ENCODE measurements around the gene TBC1D1. TPM values are rescaled to one million over a fixed set of nuclear protein-coding genes. Genes with fewer than 3 reads are reported as not detected.

TBC1D1 gene
- total and polyA plus RNA-seq, 2 experiments from 2014 or later, result 53.9 to 151 TPM

- DNase-seq (ENCODE audit: low spot score) (no peak), ATAC-seq (no peak)
- Histone ChIP-seq H3F3A (replicated peaks; ENCODE audit: low read depth) (no peaks in the 10 kb centered on the region), H3K4me1 (ENCODE audit: insufficient read depth) (no peaks in the 10 kb centered on the region), H3K36me3 (ENCODE audit: insufficient read depth) (peaks cover 5% of the 10 kb centered on the region; the same call in 1 of the 2 replicates), H3K79me2 (replicated peaks; ENCODE audit: insufficient read depth) (no peaks in the 10 kb centered on the region), H2AFZ (no peak overlapping the region), H3K27ac (ENCODE audit: low read depth) (no peak overlapping the region), H3K4me3 (no peak overlapping the region), H3K27me3 (ENCODE audit: insufficient read depth) (no peaks in the 10 kb centered on the region), H4K20me1 (replicated peaks; ENCODE audit: insufficient read depth) (no peaks in the 10 kb centered on the region), H3K4me2 (no peak overlapping the region), H3K9me2 (ENCODE audit: insufficient read depth) (no peaks in the 10 kb centered on the region)
- peaks cover 39% of the 10 kb centered on the region for H3K36me3 Mint-ChIP-seq (ENCODE audit: low read depth)
- no peaks in the 10 kb centered on the region for H3K4me1 Mint-ChIP-seq
- no peak overlapping the region for H3K27ac Mint-ChIP-seq
- no peaks in the 10 kb centered on the region for H3K9me3 Mint-ChIP-seq
- H3K27me3 Mint-ChIP-seq (ENCODE audit: insufficient read depth, low read depth, poor library complexity), result peaks cover 5% of the 10 kb centered on the region
- no peak for TF ChIP-seq NANOG (IDR thresholded peaks at IDR 0.05; ENCODE audit: borderline replicate concordance)
- TF ChIP-seq CTCF (conservative IDR thresholded peaks at IDR 0.05; ENCODE audit: low read depth in 2 of 2), result no peak
- TF ChIP-seq, protein P1, sequence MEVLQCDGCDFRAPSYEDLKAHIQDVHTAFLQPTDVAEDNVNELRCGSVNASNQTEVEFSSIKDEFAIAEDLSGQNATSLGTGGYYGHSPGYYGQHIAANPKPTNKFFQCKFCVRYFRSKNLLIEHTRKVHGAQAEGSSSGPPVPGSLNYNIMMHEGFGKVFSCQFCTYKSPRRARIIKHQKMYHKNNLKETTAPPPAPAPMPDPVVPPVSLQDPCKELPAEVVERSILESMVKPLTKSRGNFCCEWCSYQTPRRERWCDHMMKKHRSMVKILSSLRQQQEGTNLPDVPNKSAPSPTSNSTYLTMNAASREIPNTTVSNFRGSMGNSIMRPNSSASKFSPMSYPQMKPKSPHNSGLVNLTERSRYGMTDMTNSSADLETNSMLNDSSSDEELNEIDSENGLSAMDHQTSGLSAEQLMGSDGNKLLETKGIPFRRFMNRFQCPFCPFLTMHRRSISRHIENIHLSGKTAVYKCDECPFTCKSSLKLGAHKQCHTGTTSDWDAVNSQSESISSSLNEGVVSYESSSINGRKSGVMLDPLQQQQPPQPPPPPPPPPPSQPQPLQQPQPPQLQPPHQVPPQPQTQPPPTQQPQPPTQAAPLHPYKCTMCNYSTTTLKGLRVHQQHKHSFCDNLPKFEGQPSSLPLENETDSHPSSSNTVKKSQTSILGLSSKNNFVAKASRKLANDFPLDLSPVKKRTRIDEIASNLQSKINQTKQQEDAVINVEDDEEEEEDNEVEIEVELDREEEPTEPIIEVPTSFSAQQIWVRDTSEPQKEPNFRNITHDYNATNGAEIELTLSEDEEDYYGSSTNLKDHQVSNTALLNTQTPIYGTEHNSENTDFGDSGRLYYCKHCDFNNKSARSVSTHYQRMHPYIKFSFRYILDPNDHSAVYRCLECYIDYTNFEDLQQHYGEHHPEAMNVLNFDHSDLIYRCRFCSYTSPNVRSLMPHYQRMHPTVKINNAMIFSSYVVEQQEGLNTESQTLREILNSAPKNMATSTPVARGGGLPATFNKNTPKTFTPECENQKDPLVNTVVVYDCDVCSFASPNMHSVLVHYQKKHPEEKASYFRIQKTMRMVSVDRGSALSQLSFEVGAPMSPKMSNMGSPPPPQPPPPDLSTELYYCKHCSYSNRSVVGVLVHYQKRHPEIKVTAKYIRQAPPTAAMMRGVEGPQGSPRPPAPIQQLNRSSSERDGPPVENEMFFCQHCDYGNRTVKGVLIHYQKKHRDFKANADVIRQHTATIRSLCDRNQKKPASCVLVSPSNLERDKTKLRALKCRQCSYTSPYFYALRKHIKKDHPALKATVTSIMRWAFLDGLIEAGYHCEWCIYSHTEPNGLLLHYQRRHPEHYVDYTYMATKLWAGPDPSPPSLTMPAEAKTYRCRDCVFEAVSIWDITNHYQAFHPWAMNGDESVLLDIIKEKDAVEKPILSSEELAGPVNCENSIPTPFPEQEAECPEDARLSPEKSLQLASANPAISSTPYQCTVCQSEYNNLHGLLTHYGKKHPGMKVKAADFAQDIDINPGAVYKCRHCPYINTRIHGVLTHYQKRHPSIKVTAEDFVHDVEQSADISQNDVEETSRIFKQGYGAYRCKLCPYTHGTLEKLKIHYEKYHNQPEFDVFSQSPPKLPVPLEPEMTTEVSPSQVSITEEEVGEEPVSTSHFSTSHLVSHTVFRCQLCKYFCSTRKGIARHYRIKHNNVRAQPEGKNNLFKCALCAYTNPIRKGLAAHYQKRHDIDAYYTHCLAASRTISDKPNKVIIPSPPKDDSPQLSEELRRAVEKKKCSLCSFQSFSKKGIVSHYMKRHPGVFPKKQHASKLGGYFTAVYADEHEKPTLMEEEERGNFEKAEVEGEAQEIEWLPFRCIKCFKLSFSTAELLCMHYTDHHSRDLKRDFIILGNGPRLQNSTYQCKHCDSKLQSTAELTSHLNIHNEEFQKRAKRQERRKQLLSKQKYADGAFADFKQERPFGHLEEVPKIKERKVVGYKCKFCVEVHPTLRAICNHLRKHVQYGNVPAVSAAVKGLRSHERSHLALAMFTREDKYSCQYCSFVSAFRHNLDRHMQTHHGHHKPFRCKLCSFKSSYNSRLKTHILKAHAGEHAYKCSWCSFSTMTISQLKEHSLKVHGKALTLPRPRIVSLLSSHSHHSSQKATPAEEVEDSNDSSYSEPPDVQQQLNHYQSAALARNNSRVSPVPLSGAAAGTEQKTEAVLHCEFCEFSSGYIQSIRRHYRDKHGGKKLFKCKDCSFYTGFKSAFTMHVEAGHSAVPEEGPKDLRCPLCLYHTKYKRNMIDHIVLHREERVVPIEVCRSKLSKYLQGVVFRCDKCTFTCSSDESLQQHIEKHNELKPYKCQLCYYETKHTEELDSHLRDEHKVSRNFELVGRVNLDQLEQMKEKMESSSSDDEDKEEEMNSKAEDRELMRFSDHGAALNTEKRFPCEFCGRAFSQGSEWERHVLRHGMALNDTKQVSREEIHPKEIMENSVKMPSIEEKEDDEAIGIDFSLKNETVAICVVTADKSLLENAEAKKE (CRISPR knock-in tag; IDR thresholded peaks at IDR 0.05), result no peak
- no peak for TF ChIP-seq ZNF114 (CRISPR knock-in tag; IDR thresholded peaks at IDR 0.05)
- TF ChIP-seq STAT1 (IDR thresholded peaks at IDR 0.05; ENCODE audit: unreplicated experiment), result no peak
- no peak for TF ChIP-seq POLR2AphosphoS5 (IDR thresholded peaks at IDR 0.05; ENCODE audit: low read depth)
- TF ChIP-seq, protein P2, sequence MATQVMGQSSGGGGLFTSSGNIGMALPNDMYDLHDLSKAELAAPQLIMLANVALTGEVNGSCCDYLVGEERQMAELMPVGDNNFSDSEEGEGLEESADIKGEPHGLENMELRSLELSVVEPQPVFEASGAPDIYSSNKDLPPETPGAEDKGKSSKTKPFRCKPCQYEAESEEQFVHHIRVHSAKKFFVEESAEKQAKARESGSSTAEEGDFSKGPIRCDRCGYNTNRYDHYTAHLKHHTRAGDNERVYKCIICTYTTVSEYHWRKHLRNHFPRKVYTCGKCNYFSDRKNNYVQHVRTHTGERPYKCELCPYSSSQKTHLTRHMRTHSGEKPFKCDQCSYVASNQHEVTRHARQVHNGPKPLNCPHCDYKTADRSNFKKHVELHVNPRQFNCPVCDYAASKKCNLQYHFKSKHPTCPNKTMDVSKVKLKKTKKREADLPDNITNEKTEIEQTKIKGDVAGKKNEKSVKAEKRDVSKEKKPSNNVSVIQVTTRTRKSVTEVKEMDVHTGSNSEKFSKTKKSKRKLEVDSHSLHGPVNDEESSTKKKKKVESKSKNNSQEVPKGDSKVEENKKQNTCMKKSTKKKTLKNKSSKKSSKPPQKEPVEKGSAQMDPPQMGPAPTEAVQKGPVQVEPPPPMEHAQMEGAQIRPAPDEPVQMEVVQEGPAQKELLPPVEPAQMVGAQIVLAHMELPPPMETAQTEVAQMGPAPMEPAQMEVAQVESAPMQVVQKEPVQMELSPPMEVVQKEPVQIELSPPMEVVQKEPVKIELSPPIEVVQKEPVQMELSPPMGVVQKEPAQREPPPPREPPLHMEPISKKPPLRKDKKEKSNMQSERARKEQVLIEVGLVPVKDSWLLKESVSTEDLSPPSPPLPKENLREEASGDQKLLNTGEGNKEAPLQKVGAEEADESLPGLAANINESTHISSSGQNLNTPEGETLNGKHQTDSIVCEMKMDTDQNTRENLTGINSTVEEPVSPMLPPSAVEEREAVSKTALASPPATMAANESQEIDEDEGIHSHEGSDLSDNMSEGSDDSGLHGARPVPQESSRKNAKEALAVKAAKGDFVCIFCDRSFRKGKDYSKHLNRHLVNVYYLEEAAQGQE (IDR thresholded peaks at IDR 0.05; ENCODE audit: unreplicated experiment), result no peak
- H3K4me3 Mint-ChIP-seq, result no peak overlapping the region
Observed at GRCh38 chr4:38056011-38056685, 165.3 kb downstream of the TBC1D1 start.

Data from GM23338 (cell line).